NK-92 treated with Interleukin-12 subunit alpha and Interleukin-12 subunit beta, amount 100 ng/mL, for 24 hours (cell line): ENCODE data around the gene RAB11A.
A peak's percentile ranks its signal among the peaks of the same experiment; 100 is the strongest.
"Not testable (repeated sequence)": the region's sequence is repeated elsewhere in the genome, so short reads cannot be mapped to it uniquely, and the experiment has no call there.

ENCODE experiments used
- DNase-seq: peaks from one replicate; lab custom pipeline; 2025; lab: John Stamatoyannopoulos, UW

Gene RAB11A

GRCh38 chr15:65845826-65846519, 23.3 kb upstream of the RAB11A start:
- no peak for DNase-seq

GRCh38 chr15:65847989-65848388, 21.3 kb upstream of the RAB11A start:
- DNase-seq = no peak

GRCh38 chr15:65851981-65852380, 17.3 kb upstream of the RAB11A start:
- DNase-seq = no peak

- peak; percentile 45 for DNase-seq
Measured at GRCh38 chr15:65856821-65857455, 12.4 kb upstream of the RAB11A start.

- no peak for DNase-seq
Measured at GRCh38 chr15:65857718-65858402, 11.4 kb upstream of the RAB11A start.

GRCh38 chr15:65862682-65863081, 6.6 kb upstream of the RAB11A start:
- no peak for DNase-seq

- DNase-seq = no peak
Measured at GRCh38 chr15:65863106-65863505, 6.2 kb upstream of the RAB11A start.

GRCh38 chr15:65867244-65867643, 2.0 kb upstream of the RAB11A start:
- DNase-seq = no peak

- DNase-seq = not testable (repeated sequence)
Measured at GRCh38 chr15:65867933-65868332, 1.4 kb upstream of the RAB11A start.

GRCh38 chr15:65868546-65869125, 655 bp upstream of the RAB11A start:
- DNase-seq = no peak

- no peak for DNase-seq
Measured at GRCh38 chr15:65869954-65870871, 922 bp downstream of the RAB11A start.

GRCh38 chr15:65870889-65871533, 1.7 kb downstream of the RAB11A start:
- no peak for DNase-seq

GRCh38 chr15:65871886-65872285, 2.6 kb downstream of the RAB11A start:
- not testable (repeated sequence) for DNase-seq

GRCh38 chr15:65872596-65872995, 3.3 kb downstream of the RAB11A start:
- not testable (repeated sequence) for DNase-seq

- no peak for DNase-seq
Measured at GRCh38 chr15:65873256-65873655, 4.0 kb downstream of the RAB11A start.

GRCh38 chr15:65875458-65875857, 6.2 kb downstream of the RAB11A start:
- no peak for DNase-seq

GRCh38 chr15:65877749-65878148, 8.5 kb downstream of the RAB11A start:
- DNase-seq = no peak

GRCh38 chr15:65881766-65882434, 12.6 kb downstream of the RAB11A start:
- DNase-seq = no peak

- DNase-seq = no peak
Measured at GRCh38 chr15:65883571-65883970, 14.3 kb downstream of the RAB11A start.

GRCh38 chr15:65884511-65884910, 15.2 kb downstream of the RAB11A start:
- no peak for DNase-seq
